Skin epidermis (tissue), 12 donors: ENCODE data around the gene SYNGR1.
A peak's percentile ranks its signal among the peaks of the same experiment; 100 is the strongest.

Source experiments
- H3K27ac ChIP-seq, 21 experiments: fragments of 200-600 bp; sonication (generic) in 11 of 21; one replicate each; pipeline ENCODE4 v1.5.0; 2020; ENCODE audit warnings: mild to moderate bottlenecking in 3 of 21, inconsistent platforms in 2 of 21, moderate library complexity in 2 of 21
- H3K4me3 ChIP-seq, 7 experiments: fragments of 200-600 bp; sonication (generic) in 2 of 7; one replicate each; pipeline ENCODE4 v1.5.0; 2020; ENCODE audit warnings: inconsistent platforms in 2 of 7, mild to moderate bottlenecking in 2 of 7, moderate library complexity in 1 of 7

The SYNGR1 gene

GRCh38 chr22:39363751-39364515 lies 14.1 kb downstream of the SYNGR1 start:
- peak overlapping the region in 11 of 21 experiments; percentile 3 to 80 (median 62) for H3K27ac ChIP-seq
- no peak overlapping the region for H3K4me3 ChIP-seq

DNA sequence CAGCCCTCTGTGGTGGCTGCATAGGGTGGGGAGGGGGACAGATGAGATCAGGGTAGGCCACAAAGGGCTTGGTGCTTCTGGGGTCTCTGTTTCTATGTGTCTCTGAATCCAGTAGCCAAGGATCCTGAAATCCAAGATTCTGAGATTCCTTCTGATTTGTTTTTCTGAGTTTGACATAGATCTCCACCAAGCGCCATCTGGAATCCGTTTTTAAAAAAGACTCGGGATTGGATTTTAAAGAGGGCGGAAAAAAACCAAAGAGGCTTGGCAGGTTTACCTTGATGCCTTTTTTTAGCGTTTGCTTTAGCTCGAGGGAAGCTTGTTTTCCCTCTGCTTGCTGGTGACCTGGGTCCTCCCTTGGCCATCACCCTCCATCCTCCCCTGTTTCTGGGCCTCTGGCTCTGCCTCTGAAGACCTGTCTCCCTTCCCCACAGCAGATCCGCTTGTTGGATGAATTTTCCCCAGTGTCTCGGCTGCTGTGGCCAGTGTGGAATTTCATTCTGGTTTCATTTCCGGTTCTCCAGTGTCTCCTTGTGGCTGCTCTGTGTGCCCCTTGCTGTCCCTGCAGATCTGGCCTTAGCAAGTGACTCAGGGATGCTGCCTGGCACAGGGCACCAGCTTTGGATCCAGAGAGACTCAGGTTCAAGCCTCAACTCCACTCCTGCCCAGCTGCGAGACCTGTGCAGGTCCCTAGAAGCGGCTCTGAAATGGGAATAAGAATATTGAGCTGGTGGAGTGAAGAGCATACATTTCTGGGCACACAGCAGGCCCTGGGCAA lies 15.1 kb downstream of the SYNGR1 start:
- H3K27ac ChIP-seq: peak overlapping the region in 10 of 21 experiments; percentile 3 to 80 (median 62)

GRCh38 chr22:39365492-39365780 lies 15.6 kb downstream of the SYNGR1 start:
- Histone ChIP-seq H3K27ac (peak overlapping the region in 5 of 21 experiments; percentile 61 to 80 (median 73)), H3K4me3 (no peak overlapping the region)

More for the DNA sequence above, 15.1 kb downstream of the SYNGR1 start:
- H3K4me3 ChIP-seq: no peak overlapping the region

GRCh38 chr22:39367035-39367434 lies 17.2 kb downstream of the SYNGR1 start:
- peak overlapping the region in 4 of 21 experiments; percentile 16 to 50 (median 47) for H3K27ac ChIP-seq
- H3K4me3 ChIP-seq: no peak overlapping the region

DNA sequence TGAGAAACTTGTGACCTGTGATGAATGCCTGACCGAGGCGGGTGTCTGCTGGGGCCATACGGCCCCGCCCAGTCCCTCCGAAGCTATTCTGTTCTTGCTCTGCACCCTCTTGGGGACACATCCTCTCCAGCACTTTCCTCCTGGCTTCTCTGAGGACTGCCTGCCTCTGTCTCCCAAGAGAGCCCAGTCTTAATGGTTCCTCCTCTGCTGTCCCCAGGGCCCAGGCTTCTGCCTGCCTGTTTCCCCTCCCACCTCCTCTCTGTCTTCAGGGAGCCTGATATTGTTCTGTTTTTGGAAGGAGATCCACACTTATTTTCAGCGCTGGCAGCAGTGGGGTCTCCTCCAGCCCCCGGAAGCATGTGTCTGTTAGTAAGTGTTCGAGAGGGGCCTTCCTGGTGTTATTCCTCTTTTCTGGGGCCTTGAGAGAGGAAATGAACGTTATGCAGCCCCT lies 18.7 kb downstream of the SYNGR1 start:
- H3K27ac ChIP-seq: peak overlapping the region in 1 of 21 experiments; percentile 49

DNA sequence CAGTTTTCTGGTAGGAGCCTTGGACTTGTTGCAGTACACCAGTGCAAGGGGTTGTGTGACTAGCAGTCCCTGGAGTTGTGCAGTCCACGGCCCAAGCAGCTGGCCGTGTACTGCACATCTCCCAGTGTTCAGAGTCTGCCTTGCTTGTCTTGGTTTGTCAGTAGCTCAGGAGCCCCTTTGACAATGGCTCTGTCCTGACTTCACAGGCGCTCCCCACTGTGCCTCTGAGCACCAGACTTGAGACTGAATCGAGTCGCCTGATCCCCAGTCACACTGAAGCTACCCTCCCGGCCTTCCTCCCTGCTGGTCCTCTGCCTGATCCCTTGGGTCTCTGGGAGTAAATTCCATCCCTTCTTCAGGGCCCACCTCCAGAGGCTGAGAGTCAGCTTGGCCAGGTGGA lies 19.4 kb downstream of the SYNGR1 start:
- H3K4me3 ChIP-seq: no peak overlapping the region
- H3K27ac ChIP-seq: no peak overlapping the region

More for the DNA sequence above, 18.7 kb downstream of the SYNGR1 start:
- H3K4me3 ChIP-seq: no peak overlapping the region

- no peak overlapping the region for H3K4me3 ChIP-seq
- no peak overlapping the region for H3K27ac ChIP-seq
These were observed 19.8 kb downstream of the SYNGR1 start for GRCh38 chr22:39369586-39369985.

DNA sequence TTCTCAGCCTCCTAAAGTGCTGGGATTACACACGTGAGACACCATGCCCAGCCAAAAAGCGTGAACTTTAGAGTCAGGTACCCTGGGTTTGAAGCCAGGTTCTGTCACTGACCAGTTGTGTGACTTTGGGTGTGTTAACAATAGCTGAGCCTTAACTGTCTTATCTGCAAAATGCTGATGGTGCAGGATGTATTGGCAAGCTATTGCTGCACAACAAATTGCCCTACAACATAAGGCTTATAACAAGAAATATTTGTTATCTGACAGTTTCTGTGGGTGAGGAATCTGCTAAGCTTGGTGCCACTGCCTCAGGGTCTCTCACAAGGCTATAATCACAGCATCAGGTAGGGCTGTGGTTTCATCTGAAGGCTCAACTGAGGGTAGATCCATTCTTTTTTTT lies 21.9 kb downstream of the SYNGR1 start:
- no peak overlapping the region for H3K4me3 ChIP-seq
- H3K27ac ChIP-seq: no peak overlapping the region

DNA sequence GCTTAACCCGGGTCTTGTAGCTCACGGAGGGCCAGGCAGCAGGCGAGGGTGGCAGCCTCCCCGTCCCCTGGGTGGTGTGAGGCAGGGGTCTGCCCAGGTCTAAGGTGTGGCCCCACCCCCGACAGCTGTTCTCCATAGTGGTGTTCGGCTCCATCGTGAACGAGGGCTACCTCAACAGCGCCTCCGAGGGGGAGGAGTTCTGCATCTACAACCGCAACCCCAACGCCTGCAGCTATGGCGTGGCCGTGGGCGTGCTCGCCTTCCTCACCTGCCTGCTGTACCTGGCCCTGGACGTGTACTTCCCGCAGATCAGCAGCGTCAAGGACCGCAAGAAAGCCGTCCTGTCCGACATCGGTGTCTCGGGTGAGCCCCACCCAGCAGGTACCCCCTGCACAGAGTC lies 24.4 kb downstream of the SYNGR1 start:
- no peak overlapping the region for H3K4me3 ChIP-seq
- no peak overlapping the region for H3K27ac ChIP-seq

- no peak overlapping the region for H3K4me3 ChIP-seq
- H3K27ac ChIP-seq: no peak overlapping the region
These were observed 25.0 kb downstream of the SYNGR1 start for GRCh38 chr22:39374801-39375200.

DNA sequence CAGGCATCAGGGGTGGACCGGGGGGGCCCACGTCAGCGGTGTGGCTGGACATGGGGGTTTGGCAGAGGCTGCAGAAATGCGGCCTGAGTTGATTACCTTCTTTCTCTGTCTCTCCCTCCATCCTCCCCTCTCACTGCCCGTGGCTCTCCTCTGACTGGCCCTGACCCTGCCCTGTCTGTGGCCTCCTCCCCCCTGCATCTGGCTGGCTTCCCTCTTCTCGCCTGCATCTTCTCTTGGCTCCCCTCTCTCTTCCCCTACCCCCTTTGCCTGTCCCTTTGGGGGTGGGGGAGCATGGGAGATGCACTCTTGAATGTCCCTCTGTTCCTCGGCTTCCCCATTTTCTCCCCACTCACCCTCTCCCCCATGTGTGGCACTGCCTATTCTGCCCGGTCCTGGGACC lies 25.9 kb downstream of the SYNGR1 start:
- no peak overlapping the region for H3K27ac ChIP-seq
- H3K4me3 ChIP-seq: no peak overlapping the region

DNA sequence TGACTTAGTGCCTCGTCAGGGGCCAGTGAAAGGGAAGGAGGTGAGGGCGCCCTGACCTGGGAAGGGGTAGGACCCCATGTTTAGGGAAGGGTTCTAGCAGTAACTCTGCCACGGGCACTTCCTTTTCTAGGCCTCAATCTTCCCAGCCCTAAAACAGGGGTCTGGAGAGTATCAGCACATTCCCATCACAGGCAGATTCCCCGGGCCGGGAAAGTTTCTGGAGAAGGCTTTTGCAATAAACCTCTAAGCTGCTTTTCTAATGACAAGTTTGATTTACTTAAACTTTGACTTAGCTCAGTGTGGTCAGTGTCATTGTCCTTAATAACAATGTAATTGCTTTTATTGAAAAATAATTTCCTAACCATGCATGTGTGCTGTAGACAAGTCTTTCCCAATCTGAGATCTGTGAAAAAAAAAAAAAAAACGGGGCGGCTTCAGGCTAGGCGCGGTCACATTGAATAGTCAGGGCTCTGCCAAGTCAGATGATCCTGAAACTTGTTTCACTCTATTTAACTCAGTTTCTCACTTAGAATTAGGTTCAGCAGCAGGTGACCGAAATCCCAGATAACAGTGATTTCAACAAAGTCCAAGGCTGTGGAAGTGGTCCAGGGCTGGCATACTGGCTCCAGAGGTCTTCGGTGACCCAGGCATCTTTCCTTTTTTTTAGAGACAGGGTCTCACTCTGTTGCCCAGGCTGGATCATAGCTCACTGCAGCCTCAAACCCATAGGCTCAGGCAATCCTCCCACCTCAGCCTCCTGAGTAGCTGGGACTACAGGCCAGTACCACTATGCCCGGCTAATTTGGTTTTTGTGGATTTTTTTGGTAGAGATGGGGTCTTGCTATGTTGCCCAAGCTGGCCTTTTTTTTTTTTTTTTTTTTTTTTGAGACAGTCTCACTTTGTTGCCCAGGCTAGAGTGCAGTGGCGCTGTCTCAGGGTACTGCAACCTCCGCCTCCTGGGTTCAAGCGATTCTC lies 30.3 kb downstream of the SYNGR1 start:
- peak overlapping the region in 1 of 21 experiments; percentile 17 for H3K27ac ChIP-seq
- H3K4me3 ChIP-seq: no peak overlapping the region

GRCh38 chr22:39381009-39381755 lies 31.4 kb downstream of the SYNGR1 start:
- Histone ChIP-seq H3K27ac (no peak overlapping the region), H3K4me3 (no peak overlapping the region)

DNA sequence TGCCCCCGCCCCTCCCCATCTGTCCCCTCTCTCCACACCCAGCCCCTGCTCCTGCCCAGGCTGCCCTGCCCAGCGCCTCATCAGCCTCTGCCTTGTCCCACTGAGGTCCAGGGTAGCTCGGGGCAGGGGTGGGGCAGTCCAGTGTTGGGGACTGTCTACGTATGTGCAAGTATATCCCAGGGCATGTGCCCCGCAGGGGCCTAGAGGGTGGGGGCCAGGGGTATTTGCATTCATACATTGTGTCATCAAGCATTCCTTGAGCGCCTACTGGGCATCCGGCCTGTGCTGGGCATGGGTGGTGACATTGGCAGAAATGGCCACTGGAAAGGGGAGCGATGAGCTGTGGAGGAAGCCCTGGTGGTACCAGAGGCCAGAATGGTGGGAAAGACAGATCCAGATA lies 32.1 kb downstream of the SYNGR1 start:
- Histone ChIP-seq H3K4me3 (no peak overlapping the region), H3K27ac (no peak overlapping the region)

- Histone ChIP-seq H3K27ac (no peak overlapping the region), H3K4me3 (no peak overlapping the region)
These were observed 32.6 kb downstream of the SYNGR1 start for GRCh38 chr22:39382410-39382809.

GRCh38 chr22:39383841-39384625 lies 34.2 kb downstream of the SYNGR1 start:
- no peak overlapping the region for H3K4me3 ChIP-seq
- no peak overlapping the region for H3K27ac ChIP-seq

GRCh38 chr22:39384750-39385480 lies 35.1 kb downstream of the SYNGR1 start:
- Histone ChIP-seq H3K27ac (no peak overlapping the region), H3K4me3 (no peak overlapping the region)
